Neural progenitor cell (in vitro differentiated cells): ENCODE measurements around the gene ZNF654. TPM values are rescaled to one million over a fixed set of nuclear protein-coding genes. Genes with fewer than 3 reads are reported as not detected.

Experiments
- DNase-seq: peaks from one replicate; pipeline ENCODE4 v3.0.0-alpha.2; 2016; ENCODE audit warnings: low spot score
- H2AFZ ChIP-seq: fragments of 200-600 bp; sonication (generic); replicated peaks from 2 replicates; pipeline ENCODE4 v1.6.1; 2016; ENCODE audit warnings: antibody characterized with exemption
- H3F3A ChIP-seq: fragments of 200-600 bp; sonication (generic); 2 replicates; pipeline ENCODE4 v1.6.1; 2016; ENCODE audit warnings: antibody characterized with exemption, low read depth
- H3K27ac ChIP-seq: fragments of 200-600 bp; sonication (generic); 2 replicates; pipeline ENCODE4 v1.5.1; 2016; ENCODE audit warnings: mild to moderate bottlenecking
- H3K27me3 ChIP-seq: fragments of 200-600 bp; sonication (generic); 2 replicates; pipeline ENCODE4 v1.6.1; 2016; ENCODE audit warnings: mild to moderate bottlenecking, moderate library complexity
- H3K36me3 ChIP-seq: fragments of 200-600 bp; sonication (generic); 2 replicates; pipeline ENCODE4 v1.5.1; 2016
- H3K4me1 ChIP-seq: fragments of 200-600 bp; sonication (generic); 2 replicates; pipeline ENCODE4 v1.6.1; 2016; ENCODE audit warnings: mixed run types
- H3K4me2 ChIP-seq: fragments of 200-600 bp; sonication (generic); 2 replicates; pipeline ENCODE4 v1.6.1; 2016
- H3K4me3 ChIP-seq: fragments of 200-600 bp; sonication (generic); 2 replicates; pipeline ENCODE4 v1.5.1; 2016
- H3K79me2 ChIP-seq: fragments of 200-600 bp; sonication (generic); 2 replicates; pipeline ENCODE4 v1.6.1; 2016; ENCODE audit warnings: low read depth
- H3K9ac ChIP-seq: fragments of 200-600 bp; sonication (generic); 2 replicates; pipeline ENCODE4 v1.6.1; 2016
- H3K9me3 ChIP-seq: fragments of 200-600 bp; sonication (generic); 2 replicates; pipeline ENCODE4 v1.5.1; 2016; ENCODE audit warnings: low read depth
- H4K20me1 ChIP-seq: fragments of 200-600 bp; sonication (generic); 2 replicates; pipeline ENCODE4 v1.6.1; 2016; ENCODE audit warnings: low read depth
- H3K27ac Mint-ChIP-seq: 3 replicates; pipeline ENCODE4 v1.8.0; 2021; ENCODE audit warnings: mixed read lengths
- H3K27me3 Mint-ChIP-seq: 2 replicates; pipeline ENCODE4 v1.8.0; 2022; ENCODE audit warnings: low read depth, mild to moderate bottlenecking, inconsistent platforms, moderate library complexity, mixed read lengths; ENCODE audit not compliant: insufficient read depth
- H3K36me3 Mint-ChIP-seq: 3 replicates; pipeline ENCODE4 v1.8.0; 2021; ENCODE audit warnings: mixed read lengths
- H3K4me1 Mint-ChIP-seq: 3 replicates; pipeline ENCODE4 v1.8.0; 2021; ENCODE audit warnings: mixed read lengths
- H3K4me3 Mint-ChIP-seq: 3 replicates; pipeline ENCODE4 v1.8.0; 2021; ENCODE audit warnings: mild to moderate bottlenecking, moderate library complexity, mixed read lengths
- H3K9me3 Mint-ChIP-seq: 3 replicates; pipeline ENCODE4 v1.8.0; 2020; ENCODE audit warnings: mixed read lengths
- EZH2 ChIP-seq: fragments of 200-600 bp; sonication (generic); IDR thresholded peaks from 2 replicates; pipeline ENCODE4 v1.6.1; 2017; ENCODE audit warnings: antibody characterized with exemption, mild to moderate bottlenecking, moderate library complexity
- EZH2phosphoT487 ChIP-seq: fragments of 200-600 bp; sonication (generic); IDR thresholded peaks from 2 replicates; pipeline ENCODE4 v1.6.1; 2017; ENCODE audit warnings: antibody characterized with exemption
- total RNA-seq: library from RNA; depleted of rRNA; stranded (reverse); fragments of >200 nt; gene quantifications from 2 replicates; pipeline ENCODE4 v1.2.3, GENCODE V29; 2015; ENCODE audit warnings: low replicate concordance
- TF ChIP-seq, protein P1 (sequence below): fragments of 200-600 bp; sonication (generic); IDR thresholded peaks from 2 replicates; pipeline ENCODE4 v1.5.1; 2017; ENCODE audit warnings: antibody characterized with exemption, mild to moderate bottlenecking

Gene ZNF654
- total RNA-seq, 1 donor from 2014 or later, result 18.9 TPM

DNA sequence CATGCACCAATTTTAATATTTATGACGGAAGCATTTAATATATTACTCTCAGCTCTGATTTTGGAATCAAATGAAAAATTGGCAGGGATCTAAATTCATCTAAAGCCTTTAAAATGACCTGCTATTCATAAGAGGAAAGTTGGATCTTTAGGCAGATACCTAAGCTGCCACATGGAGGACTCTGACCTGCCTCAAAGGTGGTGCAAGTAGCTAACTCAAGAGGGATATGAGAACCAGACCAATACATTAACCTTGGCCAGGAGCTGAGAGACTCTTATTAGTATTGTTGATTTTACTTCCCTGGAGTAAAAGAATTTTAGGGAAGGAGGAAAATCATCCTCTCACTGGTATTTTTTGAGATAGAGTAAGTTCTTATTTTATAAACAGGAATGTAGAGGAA, 17.7 kb downstream of the ZNF654 start:
- TF ChIP-seq EZH2 (no peak), EZH2phosphoT487 (no peak)
- TF ChIP-seq, protein P1, sequence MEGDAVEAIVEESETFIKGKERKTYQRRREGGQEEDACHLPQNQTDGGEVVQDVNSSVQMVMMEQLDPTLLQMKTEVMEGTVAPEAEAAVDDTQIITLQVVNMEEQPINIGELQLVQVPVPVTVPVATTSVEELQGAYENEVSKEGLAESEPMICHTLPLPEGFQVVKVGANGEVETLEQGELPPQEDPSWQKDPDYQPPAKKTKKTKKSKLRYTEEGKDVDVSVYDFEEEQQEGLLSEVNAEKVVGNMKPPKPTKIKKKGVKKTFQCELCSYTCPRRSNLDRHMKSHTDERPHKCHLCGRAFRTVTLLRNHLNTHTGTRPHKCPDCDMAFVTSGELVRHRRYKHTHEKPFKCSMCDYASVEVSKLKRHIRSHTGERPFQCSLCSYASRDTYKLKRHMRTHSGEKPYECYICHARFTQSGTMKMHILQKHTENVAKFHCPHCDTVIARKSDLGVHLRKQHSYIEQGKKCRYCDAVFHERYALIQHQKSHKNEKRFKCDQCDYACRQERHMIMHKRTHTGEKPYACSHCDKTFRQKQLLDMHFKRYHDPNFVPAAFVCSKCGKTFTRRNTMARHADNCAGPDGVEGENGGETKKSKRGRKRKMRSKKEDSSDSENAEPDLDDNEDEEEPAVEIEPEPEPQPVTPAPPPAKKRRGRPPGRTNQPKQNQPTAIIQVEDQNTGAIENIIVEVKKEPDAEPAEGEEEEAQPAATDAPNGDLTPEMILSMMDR, result no peak
- no peaks in the 10 kb centered on the region for H3K9me3 ChIP-seq
- H3F3A ChIP-seq, result no peaks in the 10 kb centered on the region
- no peak for DNase-seq
- Mint-ChIP-seq H3K9me3 (peaks cover 35% of the 10 kb centered on the region), H3K4me1 (no peaks in the 10 kb centered on the region), H3K27ac (no peak overlapping the region), H3K27me3 (no peaks in the 10 kb centered on the region), H3K36me3 (peaks cover 38% of the 10 kb centered on the region), H3K4me3 (no peak overlapping the region)
- H3K79me2 ChIP-seq, result peaks cover 84% of the 10 kb centered on the region
- no peak overlapping the region for H2AFZ ChIP-seq
- no peak overlapping the region for H3K27ac ChIP-seq
- H4K20me1 ChIP-seq, result no peaks in the 10 kb centered on the region
- no peak overlapping the region for H3K9ac ChIP-seq
- H3K4me1 ChIP-seq, result no peaks in the 10 kb centered on the region
- no peaks in the 10 kb centered on the region for H3K27me3 ChIP-seq
- no peak overlapping the region for H3K4me3 ChIP-seq
- H3K4me2 ChIP-seq, result no peak overlapping the region
- no peaks in the 10 kb centered on the region for H3K36me3 ChIP-seq

GRCh38 chr3:88078932-88079331, 19.9 kb downstream of the ZNF654 start:
- Histone ChIP-seq H3K4me3 (no peak overlapping the region), H3K9ac (no peak overlapping the region), H3K4me2 (no peak overlapping the region), H3K27me3 (no peaks in the 10 kb centered on the region), H3K4me1 (no peaks in the 10 kb centered on the region), H3K27ac (no peak overlapping the region), H2AFZ (no peak overlapping the region), H3F3A (no peaks in the 10 kb centered on the region), H3K9me3 (no peaks in the 10 kb centered on the region), H4K20me1 (no peaks in the 10 kb centered on the region), H3K36me3 (no peaks in the 10 kb centered on the region), H3K79me2 (peaks cover 74% of the 10 kb centered on the region)
- Mint-ChIP-seq H3K27me3 (no peaks in the 10 kb centered on the region), H3K36me3 (peaks cover 37% of the 10 kb centered on the region), H3K27ac (no peak overlapping the region), H3K9me3 (peaks cover 25% of the 10 kb centered on the region), H3K4me3 (no peak overlapping the region), H3K4me1 (no peaks in the 10 kb centered on the region)
- no peak for DNase-seq
- TF ChIP-seq, protein P1, result no peak
- TF ChIP-seq EZH2 (no peak), EZH2phosphoT487 (no peak)

GRCh38 chr3:88082854-88083253, 23.8 kb downstream of the ZNF654 start:
- DNase-seq, result no peak
- no peaks in the 10 kb centered on the region for H3K27me3 ChIP-seq
- H3K4me1 ChIP-seq, result no peaks in the 10 kb centered on the region
- Mint-ChIP-seq H3K9me3 (peaks cover 17% of the 10 kb centered on the region), H3K27me3 (no peaks in the 10 kb centered on the region), H3K36me3 (peaks cover 43% of the 10 kb centered on the region), H3K4me1 (no peaks in the 10 kb centered on the region), H3K27ac (no peak overlapping the region), H3K4me3 (no peak overlapping the region)
- TF ChIP-seq EZH2phosphoT487 (no peak), EZH2 (no peak)
- TF ChIP-seq, protein P1, result no peak
- H3K4me3 ChIP-seq, result no peak overlapping the region
- H3F3A ChIP-seq, result peaks cover 3% of the 10 kb centered on the region
- no peak overlapping the region for H3K9ac ChIP-seq
- H3K79me2 ChIP-seq, result peaks cover 49% of the 10 kb centered on the region
- H3K9me3 ChIP-seq, result no peaks in the 10 kb centered on the region
- no peaks in the 10 kb centered on the region for H4K20me1 ChIP-seq
- H2AFZ ChIP-seq, result no peak overlapping the region
- H3K4me2 ChIP-seq, result no peak overlapping the region
- no peak overlapping the region for H3K27ac ChIP-seq
- H3K36me3 ChIP-seq, result no peaks in the 10 kb centered on the region
